Measurements from ENCODE around the gene SRRM3.

- TF ChIP-seq, protein P1, sequence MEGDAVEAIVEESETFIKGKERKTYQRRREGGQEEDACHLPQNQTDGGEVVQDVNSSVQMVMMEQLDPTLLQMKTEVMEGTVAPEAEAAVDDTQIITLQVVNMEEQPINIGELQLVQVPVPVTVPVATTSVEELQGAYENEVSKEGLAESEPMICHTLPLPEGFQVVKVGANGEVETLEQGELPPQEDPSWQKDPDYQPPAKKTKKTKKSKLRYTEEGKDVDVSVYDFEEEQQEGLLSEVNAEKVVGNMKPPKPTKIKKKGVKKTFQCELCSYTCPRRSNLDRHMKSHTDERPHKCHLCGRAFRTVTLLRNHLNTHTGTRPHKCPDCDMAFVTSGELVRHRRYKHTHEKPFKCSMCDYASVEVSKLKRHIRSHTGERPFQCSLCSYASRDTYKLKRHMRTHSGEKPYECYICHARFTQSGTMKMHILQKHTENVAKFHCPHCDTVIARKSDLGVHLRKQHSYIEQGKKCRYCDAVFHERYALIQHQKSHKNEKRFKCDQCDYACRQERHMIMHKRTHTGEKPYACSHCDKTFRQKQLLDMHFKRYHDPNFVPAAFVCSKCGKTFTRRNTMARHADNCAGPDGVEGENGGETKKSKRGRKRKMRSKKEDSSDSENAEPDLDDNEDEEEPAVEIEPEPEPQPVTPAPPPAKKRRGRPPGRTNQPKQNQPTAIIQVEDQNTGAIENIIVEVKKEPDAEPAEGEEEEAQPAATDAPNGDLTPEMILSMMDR (IDR thresholded peaks at IDR 0.05; ENCODE audit: low read depth, low read length) = no peak
- TF ChIP-seq, protein P2, sequence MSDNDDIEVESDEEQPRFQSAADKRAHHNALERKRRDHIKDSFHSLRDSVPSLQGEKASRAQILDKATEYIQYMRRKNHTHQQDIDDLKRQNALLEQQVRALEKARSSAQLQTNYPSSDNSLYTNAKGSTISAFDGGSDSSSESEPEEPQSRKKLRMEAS (IDR thresholded peaks at IDR 0.05; ENCODE audit: low read depth, low read length) = 0 out of 2 replicates have a peak, but pooled peaks have one; percentile 13
- no peak for TF ChIP-seq POLR2A (IDR thresholded peaks at IDR 0.05; ENCODE audit: extremely low read depth, insufficient read length)
Measured at GRCh38 chr7:76225379-76225778, 23.7 kb downstream of the SRRM3 start.

Data from NB4 (cell line).